ENCODE results near the gene DLX6.

GRCh38 chr7:96993980-96994379, 11.4 kb upstream of the DLX6 start:
- TF ChIP-seq, protein P1, sequence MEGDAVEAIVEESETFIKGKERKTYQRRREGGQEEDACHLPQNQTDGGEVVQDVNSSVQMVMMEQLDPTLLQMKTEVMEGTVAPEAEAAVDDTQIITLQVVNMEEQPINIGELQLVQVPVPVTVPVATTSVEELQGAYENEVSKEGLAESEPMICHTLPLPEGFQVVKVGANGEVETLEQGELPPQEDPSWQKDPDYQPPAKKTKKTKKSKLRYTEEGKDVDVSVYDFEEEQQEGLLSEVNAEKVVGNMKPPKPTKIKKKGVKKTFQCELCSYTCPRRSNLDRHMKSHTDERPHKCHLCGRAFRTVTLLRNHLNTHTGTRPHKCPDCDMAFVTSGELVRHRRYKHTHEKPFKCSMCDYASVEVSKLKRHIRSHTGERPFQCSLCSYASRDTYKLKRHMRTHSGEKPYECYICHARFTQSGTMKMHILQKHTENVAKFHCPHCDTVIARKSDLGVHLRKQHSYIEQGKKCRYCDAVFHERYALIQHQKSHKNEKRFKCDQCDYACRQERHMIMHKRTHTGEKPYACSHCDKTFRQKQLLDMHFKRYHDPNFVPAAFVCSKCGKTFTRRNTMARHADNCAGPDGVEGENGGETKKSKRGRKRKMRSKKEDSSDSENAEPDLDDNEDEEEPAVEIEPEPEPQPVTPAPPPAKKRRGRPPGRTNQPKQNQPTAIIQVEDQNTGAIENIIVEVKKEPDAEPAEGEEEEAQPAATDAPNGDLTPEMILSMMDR (IDR thresholded peaks at IDR 0.05; ENCODE audit: low read depth, low read length, poor library complexity, severe bottlenecking), result no peak
- TF ChIP-seq EZH2phosphoT487 (IDR thresholded peaks at IDR 0.05; ENCODE audit: borderline replicate concordance, low read length), result no peak
